ENCODE data around the gene RABL6.

Gene RABL6

DNA sequence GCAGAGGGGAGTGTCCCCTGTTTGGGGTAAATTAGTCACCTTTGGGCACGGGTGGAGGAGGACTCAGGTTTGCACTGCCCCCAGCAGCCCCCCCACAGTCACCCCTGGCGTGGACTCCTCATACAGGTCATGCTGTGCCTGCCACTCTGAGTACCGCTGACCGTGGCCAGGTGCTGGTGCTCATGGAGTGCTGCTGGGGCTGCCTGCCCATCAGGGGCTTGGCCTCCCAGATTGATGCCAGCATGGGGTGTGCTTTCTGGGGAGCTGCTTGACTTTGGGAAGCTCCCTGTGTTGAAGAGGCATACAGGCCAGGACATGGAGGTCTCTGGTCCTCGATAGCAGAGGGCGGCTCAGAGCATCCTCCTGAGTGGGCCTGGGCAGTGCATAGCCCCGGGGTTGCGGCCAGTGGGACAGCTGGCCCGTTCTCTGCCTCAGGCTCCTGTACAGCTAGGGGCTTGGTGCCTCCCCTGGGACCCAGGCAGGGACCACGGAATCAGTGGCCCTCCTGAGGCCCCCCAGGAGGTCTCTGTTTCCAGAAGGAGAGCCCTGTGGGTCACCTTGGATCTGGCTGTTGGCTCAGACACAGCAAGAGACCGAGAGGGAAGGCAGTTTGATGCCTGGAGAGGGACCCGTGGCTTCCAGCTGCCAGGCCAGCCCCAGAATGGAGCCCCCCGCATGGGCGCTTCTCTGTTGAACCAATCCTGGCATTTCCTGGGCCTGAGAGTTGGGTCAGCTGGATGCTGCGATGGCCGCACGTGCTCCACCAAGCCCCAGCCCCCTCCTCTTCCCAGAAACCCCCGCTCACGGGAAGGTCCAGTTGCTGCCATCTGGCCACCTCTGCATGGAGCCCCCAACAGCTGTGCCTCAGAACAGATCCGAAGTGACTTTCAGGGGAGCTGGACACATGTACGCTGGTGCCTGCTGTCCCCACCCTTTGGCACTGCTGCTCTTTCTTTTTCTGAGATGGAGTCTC lies 28.5 kb downstream of the RABL6 start:
- TF ChIP-seq FOXP2 (optimal IDR thresholded peaks at IDR 0.05; ENCODE audit: borderline replicate concordance, extremely low read depth, extremely low read length, insufficient read depth) (no peak), SIN3A (IDR thresholded peaks at IDR 0.05; ENCODE audit: borderline replicate concordance, insufficient read depth, low read length) (no peak), POLR2AphosphoS5 (IDR thresholded peaks at IDR 0.05; ENCODE audit: low read depth, low read length) (no peak), TAF1 (IDR thresholded peaks at IDR 0.05; ENCODE audit: borderline replicate concordance, insufficient read depth, low read length) (no peak)
- TF ChIP-seq, protein P1, sequence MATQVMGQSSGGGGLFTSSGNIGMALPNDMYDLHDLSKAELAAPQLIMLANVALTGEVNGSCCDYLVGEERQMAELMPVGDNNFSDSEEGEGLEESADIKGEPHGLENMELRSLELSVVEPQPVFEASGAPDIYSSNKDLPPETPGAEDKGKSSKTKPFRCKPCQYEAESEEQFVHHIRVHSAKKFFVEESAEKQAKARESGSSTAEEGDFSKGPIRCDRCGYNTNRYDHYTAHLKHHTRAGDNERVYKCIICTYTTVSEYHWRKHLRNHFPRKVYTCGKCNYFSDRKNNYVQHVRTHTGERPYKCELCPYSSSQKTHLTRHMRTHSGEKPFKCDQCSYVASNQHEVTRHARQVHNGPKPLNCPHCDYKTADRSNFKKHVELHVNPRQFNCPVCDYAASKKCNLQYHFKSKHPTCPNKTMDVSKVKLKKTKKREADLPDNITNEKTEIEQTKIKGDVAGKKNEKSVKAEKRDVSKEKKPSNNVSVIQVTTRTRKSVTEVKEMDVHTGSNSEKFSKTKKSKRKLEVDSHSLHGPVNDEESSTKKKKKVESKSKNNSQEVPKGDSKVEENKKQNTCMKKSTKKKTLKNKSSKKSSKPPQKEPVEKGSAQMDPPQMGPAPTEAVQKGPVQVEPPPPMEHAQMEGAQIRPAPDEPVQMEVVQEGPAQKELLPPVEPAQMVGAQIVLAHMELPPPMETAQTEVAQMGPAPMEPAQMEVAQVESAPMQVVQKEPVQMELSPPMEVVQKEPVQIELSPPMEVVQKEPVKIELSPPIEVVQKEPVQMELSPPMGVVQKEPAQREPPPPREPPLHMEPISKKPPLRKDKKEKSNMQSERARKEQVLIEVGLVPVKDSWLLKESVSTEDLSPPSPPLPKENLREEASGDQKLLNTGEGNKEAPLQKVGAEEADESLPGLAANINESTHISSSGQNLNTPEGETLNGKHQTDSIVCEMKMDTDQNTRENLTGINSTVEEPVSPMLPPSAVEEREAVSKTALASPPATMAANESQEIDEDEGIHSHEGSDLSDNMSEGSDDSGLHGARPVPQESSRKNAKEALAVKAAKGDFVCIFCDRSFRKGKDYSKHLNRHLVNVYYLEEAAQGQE (IDR thresholded peaks at IDR 0.05; ENCODE audit: insufficient read depth in 1 of 2, low read depth in 2 of 2, low read length in 2 of 2) = no peak

DNA sequence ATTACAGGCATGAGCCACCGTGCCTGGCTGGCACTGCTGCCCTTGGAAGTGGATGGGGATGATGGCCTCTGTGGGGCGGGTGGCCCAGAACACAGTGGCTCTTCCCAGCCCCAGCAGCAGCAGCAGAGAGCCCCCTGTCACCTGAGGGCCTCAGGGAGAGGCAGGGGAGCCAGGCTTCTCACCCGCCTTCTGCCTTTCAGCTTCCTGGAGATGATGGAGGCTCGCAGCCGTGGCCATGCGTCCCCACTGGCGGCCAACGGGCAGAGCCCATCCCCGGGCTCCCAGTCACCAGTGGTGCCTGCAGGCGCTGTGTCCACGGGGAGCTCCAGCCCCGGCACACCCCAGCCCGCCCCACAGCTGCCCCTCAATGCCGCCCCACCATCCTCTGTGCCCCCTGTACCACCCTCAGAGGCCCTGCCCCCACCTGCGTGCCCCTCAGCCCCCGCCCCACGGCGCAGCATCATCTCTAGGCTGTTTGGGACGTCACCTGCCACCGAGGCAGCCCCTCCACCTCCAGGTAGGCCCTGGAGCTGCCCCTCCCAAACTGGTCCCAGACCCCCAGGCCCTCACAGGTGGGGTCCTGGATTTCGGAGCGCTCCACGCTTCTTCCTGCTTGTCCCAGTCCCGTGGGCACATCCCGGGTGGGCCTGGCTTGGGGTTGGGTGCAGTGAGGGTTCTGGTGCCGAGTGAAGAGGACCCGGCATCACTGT lies 29.6 kb downstream of the RABL6 start:
- TF ChIP-seq TAF1 (IDR thresholded peaks at IDR 0.05; ENCODE audit: borderline replicate concordance, insufficient read depth, low read length) = no peak
- TF ChIP-seq, protein P1 (IDR thresholded peaks at IDR 0.05; ENCODE audit: insufficient read depth in 1 of 2, low read depth in 2 of 2, low read length in 2 of 2) = no peak
- no peak for TF ChIP-seq POLR2AphosphoS5 (IDR thresholded peaks at IDR 0.05; ENCODE audit: low read depth, low read length)
- no peak for TF ChIP-seq FOXP2 (optimal IDR thresholded peaks at IDR 0.05; ENCODE audit: borderline replicate concordance, extremely low read depth, extremely low read length, insufficient read depth)
- no peak for TF ChIP-seq SIN3A (IDR thresholded peaks at IDR 0.05; ENCODE audit: borderline replicate concordance, insufficient read depth, low read length)

DNA sequence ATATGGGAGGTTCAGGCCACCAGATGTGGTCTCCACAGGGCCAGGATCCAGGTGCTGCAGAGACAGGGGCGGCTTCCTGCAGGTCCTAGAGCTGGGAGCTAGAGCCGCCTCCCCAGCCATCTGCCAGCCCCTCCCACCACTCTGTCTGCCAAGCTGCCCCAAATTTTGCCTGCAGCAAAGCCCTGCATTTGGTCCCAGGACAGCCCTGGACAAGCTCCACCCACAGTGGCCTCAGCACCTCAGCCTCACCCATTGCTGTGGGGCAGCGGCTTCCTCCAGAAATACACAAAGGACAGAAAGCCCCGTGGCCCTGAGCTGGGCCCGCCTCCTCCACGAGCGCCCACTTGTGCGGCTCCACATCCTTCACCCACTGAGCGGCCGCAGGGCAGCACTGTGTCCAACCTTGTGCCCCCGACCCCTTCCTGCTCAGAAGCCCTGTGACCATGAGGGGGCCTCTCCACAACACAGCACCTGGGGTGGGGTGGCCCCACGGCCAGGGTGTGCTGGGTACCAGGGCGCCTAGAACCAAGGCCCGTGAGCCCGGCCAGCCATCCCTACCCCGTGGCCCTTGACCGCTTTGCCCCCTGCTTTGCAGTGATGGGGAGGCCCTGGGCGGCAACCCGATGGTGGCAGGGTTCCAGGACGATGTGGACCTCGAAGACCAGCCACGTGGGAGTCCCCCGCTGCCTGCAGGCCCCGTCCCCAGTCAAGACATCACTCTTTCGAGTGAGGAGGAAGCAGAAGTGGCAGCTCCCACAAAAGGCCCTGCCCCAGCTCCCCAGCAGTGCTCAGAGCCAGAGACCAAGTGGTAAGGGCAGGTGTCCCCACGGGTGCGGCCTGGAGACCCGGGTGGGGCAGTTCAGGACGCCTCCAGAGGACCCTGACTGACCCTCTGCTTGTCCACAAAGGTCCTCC lies 30.8 kb downstream of the RABL6 start:
- TF ChIP-seq SIN3A (IDR thresholded peaks at IDR 0.05; ENCODE audit: borderline replicate concordance, insufficient read depth, low read length) = no peak
- no peak for TF ChIP-seq TAF1 (IDR thresholded peaks at IDR 0.05; ENCODE audit: borderline replicate concordance, insufficient read depth, low read length)

DNA sequence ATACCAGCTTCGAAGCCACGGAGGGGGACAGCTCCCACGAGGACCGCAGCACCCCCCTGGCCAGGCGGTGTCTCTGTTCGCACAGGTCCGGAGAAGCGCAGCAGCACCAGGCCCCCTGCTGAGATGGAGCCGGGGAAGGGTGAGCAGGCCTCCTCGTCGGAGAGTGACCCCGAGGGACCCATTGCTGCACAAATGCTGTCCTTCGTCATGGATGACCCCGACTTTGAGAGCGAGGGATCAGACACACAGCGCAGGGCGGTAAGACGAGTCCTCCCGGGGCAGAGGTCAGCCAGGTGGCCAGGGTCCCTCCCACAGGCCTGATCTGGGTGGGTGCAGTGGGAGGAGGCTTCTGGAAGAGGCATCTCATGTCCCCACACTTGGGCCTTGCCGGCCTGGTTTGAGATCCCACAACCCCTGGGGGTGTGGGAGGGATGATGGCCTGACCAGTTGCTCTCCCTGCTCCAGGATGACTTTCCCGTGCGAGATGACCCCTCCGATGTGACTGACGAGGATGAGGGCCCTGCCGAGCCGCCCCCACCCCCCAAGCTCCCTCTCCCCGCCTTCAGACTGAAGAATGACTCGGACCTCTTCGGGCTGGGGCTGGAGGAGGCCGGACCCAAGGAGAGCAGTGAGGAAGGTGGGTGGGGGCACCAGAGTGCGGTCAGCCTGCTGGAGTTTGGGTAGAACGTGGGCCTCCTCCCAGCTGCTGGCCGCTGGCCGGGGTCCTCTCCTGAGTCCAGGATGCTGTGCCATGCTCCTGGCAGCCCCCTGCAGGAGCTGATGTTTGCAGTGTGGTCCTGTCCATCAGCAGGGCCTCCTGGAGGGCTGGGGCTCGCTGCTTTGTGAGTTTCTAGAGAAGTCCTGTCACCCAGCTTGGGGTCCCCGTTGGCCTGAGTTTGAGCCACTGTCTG lies 31.7 kb downstream of the RABL6 start:
- no peak for TF ChIP-seq FOXP2 (optimal IDR thresholded peaks at IDR 0.05; ENCODE audit: borderline replicate concordance, extremely low read depth, extremely low read length, insufficient read depth)
- TF ChIP-seq TAF1 (IDR thresholded peaks at IDR 0.05; ENCODE audit: borderline replicate concordance, insufficient read depth, low read length) = no peak
- TF ChIP-seq, protein P1 (IDR thresholded peaks at IDR 0.05; ENCODE audit: insufficient read depth in 1 of 2, low read depth in 2 of 2, low read length in 2 of 2) = no peak
- no peak; the same call in 1 of the 2 replicates for TF ChIP-seq POLR2AphosphoS5 (IDR thresholded peaks at IDR 0.05; ENCODE audit: low read depth, low read length)
- no peak for TF ChIP-seq SIN3A (IDR thresholded peaks at IDR 0.05; ENCODE audit: borderline replicate concordance, insufficient read depth, low read length)

Measured in PFSK-1 (cell line).